Erythroblast (primary cell): ENCODE results near the gene DLX5.

Experiments used
- GATA1 ChIP-seq: IDR thresholded peaks from 2 replicates; pipeline ENCODE4 v1.6.1; 2011; ENCODE audit warnings: low read depth, mild to moderate bottlenecking, control low read depth, low read length, moderate library complexity
- POLR2A ChIP-seq: IDR thresholded peaks from 2 replicates; pipeline ENCODE4 v1.6.1; 2011; ENCODE audit warnings: mild to moderate bottlenecking, low read length

DNA sequence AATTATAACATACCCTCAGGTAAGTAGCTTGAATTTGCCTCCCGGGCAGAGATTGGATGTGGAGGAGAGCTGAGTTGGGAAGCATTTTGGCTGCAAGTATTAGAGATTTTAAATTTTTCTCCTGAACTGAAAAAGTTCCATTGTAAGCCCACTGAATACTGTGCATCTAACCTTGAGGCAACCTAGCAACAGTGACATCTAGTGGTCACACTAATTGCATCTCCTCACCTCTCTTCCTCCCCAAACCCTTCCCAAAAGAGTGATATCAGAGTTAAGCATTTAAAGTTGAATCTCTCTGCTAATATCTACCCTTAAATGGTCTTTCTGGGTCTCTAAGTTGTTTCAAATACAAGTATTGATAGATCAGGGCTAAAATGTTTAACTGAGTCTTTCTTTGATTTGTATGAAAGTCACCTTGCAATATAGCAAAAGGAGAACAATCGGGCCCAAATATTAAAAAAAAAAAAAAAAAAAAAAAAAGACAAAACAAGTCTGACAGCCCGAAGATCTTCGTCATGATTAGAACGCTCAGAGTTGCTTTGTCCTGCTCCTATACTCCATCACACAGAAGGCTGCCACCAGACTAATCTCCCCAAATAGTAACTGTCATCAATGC lies 40.4 kb upstream of the DLX5 start:
- TF ChIP-seq POLR2A = no peak
- no peak for TF ChIP-seq GATA1
